H9 (cell line): ENCODE results near the gene MMD2. TPM values are rescaled to one million over a fixed set of nuclear protein-coding genes. Genes with fewer than 3 reads are reported as not detected.

Experiments used
- DNase-seq: peaks from one replicate; pipeline ENCODE4 v3.0.0-alpha.2; 2017
- H2AFZ ChIP-seq: one replicate; pipeline ENCODE4 v1.6.1; 2013; ENCODE audit warnings: mild to moderate bottlenecking, low read length, control low read depth, moderate library complexity
- H2AK5ac ChIP-seq: 2 replicates; pipeline ENCODE4 v1.6.1; 2013; ENCODE audit warnings: low read length, control low read depth, mixed read lengths; ENCODE audit not compliant: insufficient read length
- H2BK120ac ChIP-seq: one replicate; pipeline ENCODE4 v1.6.1; 2013; ENCODE audit warnings: low read depth, mild to moderate bottlenecking, low read length, control low read depth, inconsistent platforms; ENCODE audit not compliant: poor library complexity, severe bottlenecking
- H2BK12ac ChIP-seq: 2 replicates; pipeline ENCODE4 v1.6.1; 2013; ENCODE audit warnings: low read length, control low read depth, mixed read lengths, low read depth; ENCODE audit not compliant: insufficient read length
- H2BK15ac ChIP-seq: 2 replicates; pipeline ENCODE4 v1.6.1; 2013; ENCODE audit warnings: low read depth, low read length, control low read depth
- H2BK20ac ChIP-seq: one replicate; pipeline ENCODE4 v1.6.1; 2013; ENCODE audit warnings: low read depth, mild to moderate bottlenecking, low read length, control low read depth, inconsistent platforms; ENCODE audit not compliant: poor library complexity, severe bottlenecking
- H2BK5ac ChIP-seq: 2 replicates; pipeline ENCODE4 v1.6.1; 2013; ENCODE audit warnings: low read length, control low read depth, mixed read lengths; ENCODE audit not compliant: insufficient read length
- H3K14ac ChIP-seq: 2 replicates; pipeline ENCODE4 v1.6.1; 2013; ENCODE audit warnings: low read length, control low read depth; ENCODE audit not compliant: insufficient read depth
- H3K18ac ChIP-seq: 2 replicates; pipeline ENCODE4 v1.6.1; 2013; ENCODE audit warnings: low read depth, mild to moderate bottlenecking, mixed read lengths, low read length, control low read depth; ENCODE audit not compliant: insufficient read length
- H3K23ac ChIP-seq: 2 replicates; pipeline ENCODE4 v1.6.1; 2013; ENCODE audit warnings: low read length, control low read depth, mixed read lengths, low read depth; ENCODE audit not compliant: insufficient read length
- H3K23me2 ChIP-seq: 2 replicates; pipeline ENCODE4 v1.6.1; 2013; ENCODE audit warnings: low read depth, mild to moderate bottlenecking, mixed read lengths, low read length, control low read depth; ENCODE audit not compliant: insufficient read length, poor library complexity, severe bottlenecking
- H3K27ac ChIP-seq: 2 replicates; pipeline ENCODE4 v1.5.1; 2013; ENCODE audit warnings: low read length, control low read depth, mixed read lengths, low read depth; ENCODE audit not compliant: insufficient read length
- H3K27me3 ChIP-seq: 2 replicates; pipeline ENCODE4 v1.6.1; 2013; ENCODE audit warnings: low read length, control low read depth, inconsistent platforms; ENCODE audit not compliant: insufficient read depth
- H3K4ac ChIP-seq: 2 replicates; pipeline ENCODE4 v1.6.1; 2013; ENCODE audit warnings: low read depth, mild to moderate bottlenecking, control low read depth, inconsistent platforms, low read length, moderate library complexity
- H3K4me1 ChIP-seq: 2 replicates; pipeline ENCODE4 v1.6.1; 2013; ENCODE audit warnings: low read length, control low read depth, inconsistent platforms; ENCODE audit not compliant: insufficient read depth
- H3K4me2 ChIP-seq: 2 replicates; pipeline ENCODE4 v1.6.1; 2013; ENCODE audit warnings: low read length, control low read depth, mixed read lengths; ENCODE audit not compliant: insufficient read length, insufficient read depth
- H3K56ac ChIP-seq: 2 replicates; pipeline ENCODE4 v1.6.1; 2013; ENCODE audit warnings: low read depth, mild to moderate bottlenecking, mixed read lengths, low read length, control low read depth; ENCODE audit not compliant: insufficient read length
- H3K79me1 ChIP-seq: 2 replicates; pipeline ENCODE4 v1.6.1; 2013; ENCODE audit warnings: low read depth, mild to moderate bottlenecking, moderate library complexity, low read length, control low read depth, inconsistent platforms; ENCODE audit not compliant: insufficient read depth, poor library complexity, severe bottlenecking
- H3K79me2 ChIP-seq: 2 replicates; pipeline ENCODE4 v1.6.1; 2013; ENCODE audit warnings: low read length, control low read depth, inconsistent platforms; ENCODE audit not compliant: insufficient read depth
- H3K9ac ChIP-seq: 2 replicates; pipeline ENCODE4 v1.6.1; 2013; ENCODE audit warnings: low read length, control low read depth, mixed read lengths; ENCODE audit not compliant: insufficient read length; ENCODE audit errors: extremely low read depth
- H3K9me3 ChIP-seq: one replicate; pipeline ENCODE4 v1.6.1; 2013; ENCODE audit warnings: low read depth, low read length, inconsistent platforms; ENCODE audit not compliant: control insufficient read depth
- H3T11ph ChIP-seq: one replicate; pipeline ENCODE4 v1.6.1; 2013; ENCODE audit warnings: mild to moderate bottlenecking, low read length, control low read depth, inconsistent platforms
- H4K20me1 ChIP-seq: one replicate; pipeline ENCODE4 v1.6.1; 2013; ENCODE audit not compliant: control insufficient read depth, insufficient read length, insufficient read depth
- H4K5ac ChIP-seq: 2 replicates; pipeline ENCODE4 v1.6.1; 2013; ENCODE audit warnings: low read depth, mild to moderate bottlenecking, mixed read lengths, low read length, control low read depth; ENCODE audit not compliant: insufficient read length
- H4K8ac ChIP-seq: replicated peaks from 2 replicates; pipeline ENCODE4 v1.6.1; 2013; ENCODE audit warnings: low read length, control low read depth, mixed read lengths, low read depth; ENCODE audit not compliant: insufficient read length
- H4K91ac ChIP-seq: 2 replicates; pipeline ENCODE4 v1.6.1; 2013; ENCODE audit warnings: low read depth, mild to moderate bottlenecking, moderate library complexity, mixed read lengths, low read length, control low read depth; ENCODE audit not compliant: insufficient read length
- H3K27ac Mint-ChIP-seq, 3 experiments: 2 replicates in 2 of 3; 3 replicates in 1 of 3; pipeline ENCODE4 v1.8.0; 2020 to 2021; ENCODE audit warnings: mixed read lengths in 3 of 3, mild to moderate bottlenecking in 1 of 3, moderate library complexity in 1 of 3
- H3K27me3 Mint-ChIP-seq: 2 replicates; pipeline ENCODE4 v1.8.0; 2021; ENCODE audit warnings: low read depth, mild to moderate bottlenecking, moderate library complexity, mixed read lengths
- H3K36me3 Mint-ChIP-seq, 3 experiments: 2 replicates in 2 of 3; 3 replicates in 1 of 3; pipeline ENCODE4 v1.8.0; 2020 to 2021; ENCODE audit warnings: low read depth in 3 of 3, mixed read lengths in 3 of 3; ENCODE audit not compliant: insufficient read depth in 1 of 3
- H3K4me1 Mint-ChIP-seq, 2 experiments: 2 replicates each; pipeline ENCODE4 v1.8.0; 2020; ENCODE audit warnings: mixed read lengths in 2 of 2
- H3K4me3 Mint-ChIP-seq, 2 experiments: 2 replicates in 1 of 2; 3 replicates in 1 of 2; pipeline ENCODE4 v1.8.0; 2020 to 2021; ENCODE audit warnings: mild to moderate bottlenecking in 2 of 2, mixed read lengths in 2 of 2, moderate library complexity in 1 of 2
- H3K9me3 Mint-ChIP-seq, 2 experiments: 2 replicates in 1 of 2; 3 replicates in 1 of 2; pipeline ENCODE4 v1.8.0; 2020; ENCODE audit warnings: mild to moderate bottlenecking in 2 of 2, mixed read lengths in 2 of 2, moderate library complexity in 1 of 2
- CTCF ChIP-seq: fragments of 200-600 bp; sonication (generic); conservative IDR thresholded peaks from 3 replicates; pipeline ENCODE4 v1.8.0; 2021; ENCODE audit warnings: antibody characterized with exemption, mild to moderate bottlenecking
- WGBS: extraction: QIAGEN DNeasy Blood & Tissue Kit; methylation state at CpG from one replicate; pipeline ENCODE4 v1.1.7; 2013; ENCODE audit warnings: missing lambda C conversion rate, low lambda C conversion rate, mixed read lengths; ENCODE audit not compliant: insufficient read length; ENCODE audit errors: extremely low coverage; 5-methylcytosine and 5-hydroxymethylcytosine counted together
- total RNA-seq: library from RNA; stranded (reverse); gene quantifications from 2 replicates; pipeline ENCODE4 v1.2.1, GENCODE V29; 2021

The MMD2 gene
- total RNA-seq, 1 experiment from 2014 or later: 0.20 TPM

GRCh38 chr7:5001003-5001402 is 42.0 kb upstream of the MMD2 start:
- H4K5ac ChIP-seq: no peak overlapping the region
- no peak for TF ChIP-seq CTCF
- Mint-ChIP-seq H3K4me3 (no peak overlapping the region), H3K36me3 (peaks cover 17 to 43% (median 26%) of the 10 kb centered on the region in 3 experiments; a peak in 6 of 7 replicates), H3K4me1 (peaks cover 0 to 5% of the 10 kb centered on the region in 2 experiments; a peak in 3 of 4 replicates), H3K27ac (no peak overlapping the region), H3K27me3 (no peaks in the 10 kb centered on the region), H3K9me3 (no peaks in the 10 kb centered on the region)
- no peak overlapping the region for H2BK12ac ChIP-seq
- no peak overlapping the region for H3K56ac ChIP-seq
- H3K23ac ChIP-seq: no peak overlapping the region
- H2BK15ac ChIP-seq: no peak overlapping the region
- H4K91ac ChIP-seq: no peak overlapping the region
- no peak overlapping the region for H2AFZ ChIP-seq
- H3T11ph ChIP-seq: no peak overlapping the region
- no peak overlapping the region for H3K14ac ChIP-seq
- no peak overlapping the region for H3K9ac ChIP-seq
- no peak overlapping the region for H3K4ac ChIP-seq
- H3K79me2 ChIP-seq: no peaks in the 10 kb centered on the region
- H3K4me1 ChIP-seq: no peaks in the 10 kb centered on the region
- no peaks in the 10 kb centered on the region for H3K79me1 ChIP-seq
- no peak overlapping the region for H2BK5ac ChIP-seq
- no peak overlapping the region for H2BK120ac ChIP-seq
- no peaks in the 10 kb centered on the region for H3K27me3 ChIP-seq
- no peak overlapping the region for H2BK20ac ChIP-seq
- no peak overlapping the region for H3K27ac ChIP-seq
- H3K18ac ChIP-seq: no peak overlapping the region
- H2AK5ac ChIP-seq: no peak overlapping the region
- no peak overlapping the region for H4K8ac ChIP-seq
- no peaks in the 10 kb centered on the region for H3K23me2 ChIP-seq
- H3K4me2 ChIP-seq: no peak overlapping the region
- DNase-seq: no peak
- H4K20me1 ChIP-seq: no peaks in the 10 kb centered on the region
- H3K9me3 ChIP-seq: no peaks in the 10 kb centered on the region
- no CpG with 5 or more reads among the region's 4 CpGs for WGBS
